ENCODE data around the gene OR6B3.

The OR6B3 gene

DNA sequence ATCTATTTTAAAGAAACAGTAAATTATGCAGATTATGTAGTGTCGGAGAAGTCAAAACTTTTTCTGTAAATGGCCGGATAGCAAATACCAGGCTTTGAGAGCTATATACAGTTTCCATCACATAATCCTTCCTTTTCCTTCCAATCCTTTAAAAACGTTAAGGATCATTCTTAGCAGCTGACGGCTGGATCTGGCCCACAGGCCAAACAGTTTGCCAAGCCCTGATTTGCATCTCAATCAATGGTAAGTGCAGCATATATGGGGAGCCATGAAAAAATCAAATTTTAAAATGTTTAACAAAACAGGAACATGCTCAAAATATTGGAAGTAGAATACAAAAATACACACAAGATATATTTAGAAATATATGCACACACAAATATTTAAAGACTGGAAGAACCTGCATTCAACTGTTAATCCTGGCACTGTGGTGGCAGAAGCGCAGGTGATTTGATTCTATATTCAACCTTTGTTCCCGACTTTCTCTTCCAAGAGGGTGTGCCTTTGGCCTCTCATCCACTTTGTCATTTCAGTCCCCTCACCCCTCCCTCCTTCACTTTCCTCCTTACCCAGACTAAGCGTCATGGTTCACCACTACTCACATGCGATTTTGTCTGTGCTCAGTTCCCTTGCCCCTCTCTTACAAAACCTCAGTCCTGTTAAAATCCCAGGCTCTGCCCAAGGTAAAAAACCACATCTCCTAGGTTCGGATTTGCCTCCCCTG, 55.5 kb downstream of the OR6B3 start:
- DNase-seq (ENCODE audit: extremely low read depth, insufficient read length): no peak
- H3K27me3 ChIP-seq (replicated peaks; ENCODE audit: control insufficient read depth, insufficient read depth, low read length): no peaks in the 10 kb centered on the region
- TF ChIP-seq CTCF (IDR thresholded peaks at IDR 0.05; ENCODE audit: insufficient read depth, low read length, poor library complexity, severe bottlenecking): no peak
- H3K36me3 ChIP-seq (ENCODE audit: control insufficient read depth, insufficient read depth, low read length): peaks cover 9% of the 10 kb centered on the region
- no peak overlapping the region for H3K4me3 ChIP-seq (replicated peaks; ENCODE audit: low read depth, low read length)
